ENCODE data around the gene KLHL4.

DNA sequence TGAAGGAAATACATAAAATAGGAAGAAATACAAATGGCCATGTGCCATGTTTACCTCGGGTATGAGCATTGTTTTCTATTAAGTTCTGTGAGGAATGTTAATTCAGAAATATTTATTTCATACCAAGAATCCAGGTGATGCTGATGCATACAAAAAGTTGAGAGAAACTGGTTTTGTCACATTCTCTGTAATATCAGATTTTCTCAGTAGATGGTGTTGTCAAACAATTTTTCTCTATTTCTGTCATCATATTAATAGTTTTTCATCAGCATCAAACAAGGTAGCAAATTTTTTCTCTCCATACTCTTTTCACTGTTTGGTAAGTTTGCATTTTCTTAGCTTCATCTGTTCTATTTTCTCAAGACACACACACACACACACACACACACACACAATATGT is 179.8 kb downstream of the KLHL4 start:
- TF ChIP-seq, protein P1, sequence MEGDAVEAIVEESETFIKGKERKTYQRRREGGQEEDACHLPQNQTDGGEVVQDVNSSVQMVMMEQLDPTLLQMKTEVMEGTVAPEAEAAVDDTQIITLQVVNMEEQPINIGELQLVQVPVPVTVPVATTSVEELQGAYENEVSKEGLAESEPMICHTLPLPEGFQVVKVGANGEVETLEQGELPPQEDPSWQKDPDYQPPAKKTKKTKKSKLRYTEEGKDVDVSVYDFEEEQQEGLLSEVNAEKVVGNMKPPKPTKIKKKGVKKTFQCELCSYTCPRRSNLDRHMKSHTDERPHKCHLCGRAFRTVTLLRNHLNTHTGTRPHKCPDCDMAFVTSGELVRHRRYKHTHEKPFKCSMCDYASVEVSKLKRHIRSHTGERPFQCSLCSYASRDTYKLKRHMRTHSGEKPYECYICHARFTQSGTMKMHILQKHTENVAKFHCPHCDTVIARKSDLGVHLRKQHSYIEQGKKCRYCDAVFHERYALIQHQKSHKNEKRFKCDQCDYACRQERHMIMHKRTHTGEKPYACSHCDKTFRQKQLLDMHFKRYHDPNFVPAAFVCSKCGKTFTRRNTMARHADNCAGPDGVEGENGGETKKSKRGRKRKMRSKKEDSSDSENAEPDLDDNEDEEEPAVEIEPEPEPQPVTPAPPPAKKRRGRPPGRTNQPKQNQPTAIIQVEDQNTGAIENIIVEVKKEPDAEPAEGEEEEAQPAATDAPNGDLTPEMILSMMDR (conservative IDR thresholded peaks at IDR 0.05 in 1 of 2, IDR thresholded peaks at IDR 0.05 in 1 of 2; ENCODE audit: low read depth in 1 of 2, low read length in 2 of 2): no peak
- no peak for TF ChIP-seq EZH2 (IDR thresholded peaks at IDR 0.05; ENCODE audit: low read length, missing control alignments)
